ENCODE results near the gene RPS15.
A peak's percentile ranks its signal among the peaks of the same experiment; 100 is the strongest.

GRCh38 chr19:1478934-1479707 is 40.9 kb downstream of the RPS15 start, which contains the start of gene C19orf25:
- TF ChIP-seq ZNF565 (CRISPR knock-in tag; conservative IDR thresholded peaks at IDR 0.05; ENCODE audit: low read depth), result no peak
- no peak for TF ChIP-seq TSHZ2 (CRISPR knock-in tag; IDR thresholded peaks at IDR 0.05)
- TF ChIP-seq ZFP30 (CRISPR knock-in tag; IDR thresholded peaks at IDR 0.05), result no peak; the same call in 1 of the 2 replicates
- TF ChIP-seq ZNF70 (CRISPR knock-in tag; IDR thresholded peaks at IDR 0.05), result peak; percentile 6; the same call in 1 of the 2 replicates
- TF ChIP-seq ARNTL (CRISPR knock-in tag; IDR thresholded peaks at IDR 0.05; ENCODE audit: borderline replicate concordance, low read depth), result no peak
- TF ChIP-seq SNAI2 (CRISPR knock-in tag; IDR thresholded peaks at IDR 0.05), result no peak
- no peak for TF ChIP-seq OSR1 (CRISPR knock-in tag; IDR thresholded peaks at IDR 0.05)
- no peak for TF ChIP-seq GLIS3 (CRISPR knock-in tag; IDR thresholded peaks at IDR 0.05)
- no peak for TF ChIP-seq ZNF8 (CRISPR knock-in tag; IDR thresholded peaks at IDR 0.05)
- TF ChIP-seq PATZ1 (CRISPR knock-in tag; IDR thresholded peaks at IDR 0.05; ENCODE audit: borderline replicate concordance), result no peak
- TF ChIP-seq CREB5 (CRISPR knock-in tag; IDR thresholded peaks at IDR 0.05; ENCODE audit: low read depth), result no peak
- TF ChIP-seq RARB (CRISPR knock-in tag; IDR thresholded peaks at IDR 0.05), result no peak
- peak; percentile 100 for TF ChIP-seq ZFP3 (CRISPR knock-in tag; IDR thresholded peaks at IDR 0.05)
- no peak for TF ChIP-seq CSDC2 (CRISPR knock-in tag; IDR thresholded peaks at IDR 0.05)
